ENCODE results near the gene MINDY4B.

Gene MINDY4B

DNA sequence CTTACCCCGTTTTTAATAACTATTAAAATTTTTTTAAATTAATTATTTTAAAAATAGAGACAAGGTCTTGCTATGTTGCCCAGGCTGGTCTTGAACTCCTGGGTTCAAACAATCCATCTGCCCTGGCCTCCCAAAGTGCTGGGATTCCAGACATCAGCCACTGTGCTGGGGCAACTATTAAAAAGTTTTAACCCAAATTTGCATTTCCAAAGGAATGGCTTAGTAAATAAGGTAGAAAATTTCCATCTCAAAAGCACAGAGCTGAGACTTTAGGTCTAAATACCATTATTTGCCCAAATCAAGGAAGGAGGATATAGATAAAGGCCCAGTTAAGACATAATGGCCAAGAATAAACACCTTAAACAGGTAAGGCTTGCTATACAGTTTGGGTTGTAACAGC lies 56.4 kb downstream of the MINDY4B start:
- no peak for FAIRE-seq
- DNase-seq (ENCODE audit: low spot score) = no peak

GRCh38 chr3:150847433-150847832 lies 57.8 kb downstream of the MINDY4B start:
- no peak for DNase-seq (ENCODE audit: low spot score)
- no peak for FAIRE-seq

DNA sequence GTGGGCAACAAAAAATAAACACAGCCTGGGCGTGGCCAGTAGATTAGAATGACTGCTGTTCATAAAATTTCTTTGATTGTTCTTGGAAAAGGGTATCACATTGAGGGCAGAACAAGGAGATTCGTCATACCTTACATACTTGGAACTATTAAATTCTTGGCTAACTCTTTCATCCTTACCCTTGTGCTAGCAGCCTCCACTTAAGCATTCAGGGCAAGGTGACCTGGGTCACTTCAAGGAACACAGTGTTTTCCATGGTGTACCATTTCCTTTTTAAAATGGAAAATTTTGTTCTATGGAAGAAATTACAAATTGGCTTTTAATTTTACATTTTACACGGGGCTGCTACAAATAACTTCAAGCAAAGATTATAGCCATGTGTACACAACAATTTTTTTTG lies 60.8 kb downstream of the MINDY4B start:
- DNase-seq (ENCODE audit: low spot score) (no peak), FAIRE-seq (no peak)

DNA sequence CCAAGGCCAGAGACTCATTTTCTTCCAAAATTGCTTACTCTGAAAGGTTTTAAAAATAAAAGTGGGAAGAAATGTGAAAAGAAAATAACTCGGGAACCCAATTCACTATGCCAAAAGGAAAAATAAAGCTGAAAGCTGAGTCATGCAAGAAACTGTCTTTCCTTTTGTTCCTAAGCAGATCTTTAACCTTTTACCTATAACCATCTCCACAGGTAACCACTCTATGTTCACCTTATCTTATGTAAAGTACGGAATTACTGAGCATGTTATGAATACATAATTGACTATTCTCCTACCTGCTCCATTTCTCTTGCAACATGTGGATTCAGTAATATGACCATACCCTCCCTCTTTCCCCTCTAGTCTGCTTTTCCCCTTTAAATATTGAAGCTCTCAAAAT lies 62.0 kb downstream of the MINDY4B start:
- no peak for FAIRE-seq
- DNase-seq (ENCODE audit: low spot score) = no peak

GRCh38 chr3:150840802-150841515 lies 64.3 kb downstream of the MINDY4B start:
- no peak for DNase-seq (ENCODE audit: low spot score)
- FAIRE-seq = no peak

DNA sequence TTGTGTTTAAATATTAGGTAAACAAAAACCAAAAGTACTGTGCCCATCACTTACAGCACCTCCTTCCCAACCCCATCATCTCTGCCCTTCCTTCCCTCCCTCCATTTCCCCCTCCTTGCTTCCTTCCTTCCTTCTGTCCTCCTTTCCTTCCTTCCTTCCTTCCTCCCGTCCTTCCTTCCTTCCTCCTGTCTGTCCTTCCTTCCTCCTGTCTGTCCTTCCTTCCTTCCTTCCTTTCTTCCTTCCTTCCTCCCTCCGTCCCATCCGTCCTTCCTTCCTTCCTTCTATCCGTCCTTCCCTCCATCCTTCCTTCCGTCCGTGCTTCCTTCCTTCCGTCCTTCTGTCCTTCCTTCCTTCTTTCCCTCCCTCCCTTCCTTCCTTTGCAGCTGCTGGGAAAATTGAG lies 74.5 kb downstream of the MINDY4B start:
- DNase-seq (ENCODE audit: low spot score) = no peak
- FAIRE-seq = no peak

GRCh38 chr3:150830094-150830681 lies 75.1 kb downstream of the MINDY4B start:
- no peak for FAIRE-seq
- peak; percentile 8 for DNase-seq (ENCODE audit: low spot score)

DNA sequence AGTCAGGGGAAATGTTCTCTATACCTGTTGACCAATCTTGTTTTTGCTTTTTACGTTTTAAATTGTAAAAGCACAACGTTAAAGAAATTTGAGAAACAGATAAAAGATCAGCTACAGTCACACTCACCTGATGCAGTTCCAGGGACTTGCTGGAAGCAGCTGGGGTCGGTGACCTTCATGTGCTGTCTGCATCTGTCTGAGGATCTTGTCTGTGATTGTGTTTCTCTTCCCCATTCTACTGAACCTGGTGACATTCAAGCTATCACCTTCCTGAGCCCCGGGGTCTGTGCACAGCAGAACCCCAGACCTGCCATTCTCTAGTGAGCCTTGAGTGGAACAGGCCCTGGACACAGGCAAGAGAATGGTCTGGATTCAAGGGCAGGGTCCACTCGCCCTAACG lies 75.8 kb downstream of the MINDY4B start:
- FAIRE-seq = no peak
- no peak for DNase-seq (ENCODE audit: low spot score)

DNA sequence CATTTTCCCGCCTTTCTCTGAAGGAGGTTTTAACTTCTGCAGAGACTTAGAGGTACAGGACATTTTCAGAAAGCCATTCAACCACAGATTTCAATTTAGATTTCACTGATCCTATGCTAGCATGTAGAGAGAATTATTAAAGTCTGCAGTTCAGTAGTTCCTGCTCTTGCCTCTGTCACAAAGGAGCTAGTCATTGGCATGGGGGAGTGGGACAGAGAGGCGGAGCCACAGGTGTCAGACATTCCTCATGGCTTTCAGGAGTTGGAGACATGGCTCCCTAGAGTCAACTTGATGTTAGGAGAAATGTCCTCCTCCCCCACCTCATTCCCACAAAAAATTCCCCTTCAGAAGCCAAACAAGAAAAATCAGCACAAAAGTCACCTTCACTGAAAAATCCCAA lies 76.2 kb downstream of the MINDY4B start:
- no peak for DNase-seq (ENCODE audit: low spot score)
- FAIRE-seq = no peak

DNA sequence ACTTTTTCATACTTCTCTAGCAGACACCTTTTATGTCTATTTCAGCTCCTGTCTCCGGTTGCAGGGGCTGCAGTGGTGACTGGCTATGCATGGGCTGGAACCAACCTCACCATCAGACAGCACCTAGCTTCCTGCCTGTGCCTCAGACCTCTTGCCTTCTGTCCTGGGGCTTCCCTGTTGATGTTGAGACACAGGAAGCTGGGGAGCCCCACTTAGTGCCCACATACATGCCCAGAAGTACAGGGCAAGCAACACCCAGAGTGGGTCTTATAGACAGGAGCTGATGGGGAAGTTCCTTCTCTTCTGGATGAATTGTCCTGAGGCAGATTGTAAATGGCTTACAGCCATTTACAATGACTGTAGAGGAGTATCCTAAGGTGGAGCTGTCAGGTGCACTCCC lies 77.0 kb downstream of the MINDY4B start:
- FAIRE-seq = no peak
- DNase-seq (ENCODE audit: low spot score) = no peak

DNA sequence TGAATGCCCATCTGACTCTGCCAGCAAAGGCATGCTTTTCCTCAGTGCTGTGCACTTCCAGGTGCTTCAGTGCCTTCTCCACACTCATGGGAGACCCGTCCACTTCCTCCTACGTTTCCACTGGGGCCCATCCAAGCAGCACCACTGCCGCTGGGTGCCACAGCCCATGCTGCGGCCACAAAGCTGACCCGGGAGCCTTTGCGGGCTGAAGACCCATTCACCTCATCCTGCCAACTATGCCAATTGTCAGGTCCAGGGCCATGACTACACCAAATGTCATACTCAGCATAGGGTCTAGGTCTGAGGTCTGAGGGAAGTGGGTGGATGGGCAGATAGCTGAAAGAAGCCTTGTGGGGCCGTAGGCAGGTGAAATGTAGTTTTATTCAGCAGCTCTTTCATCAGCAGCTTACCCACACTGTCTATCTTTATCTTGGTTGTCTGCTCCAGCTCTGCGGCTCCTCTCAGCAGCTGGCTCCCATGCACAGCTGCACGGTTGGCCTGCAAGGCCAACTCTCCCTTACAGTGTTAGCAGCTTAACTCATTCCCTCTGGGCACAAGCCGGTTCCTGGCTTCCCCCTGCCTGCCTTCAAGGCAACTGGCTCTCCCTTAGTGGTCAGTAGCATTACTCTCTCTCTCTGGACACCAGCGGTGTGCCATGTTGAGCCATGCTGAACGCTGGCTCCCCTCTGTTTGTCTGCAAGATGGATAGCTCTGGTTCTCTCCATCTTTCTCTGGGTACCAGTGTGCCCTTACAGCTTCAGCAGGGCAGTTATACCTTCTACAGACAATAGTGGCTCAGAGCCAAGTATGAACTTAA lies 78.6 kb downstream of the MINDY4B start:
- no peak for DNase-seq (ENCODE audit: low spot score)
- FAIRE-seq = no peak

DNA sequence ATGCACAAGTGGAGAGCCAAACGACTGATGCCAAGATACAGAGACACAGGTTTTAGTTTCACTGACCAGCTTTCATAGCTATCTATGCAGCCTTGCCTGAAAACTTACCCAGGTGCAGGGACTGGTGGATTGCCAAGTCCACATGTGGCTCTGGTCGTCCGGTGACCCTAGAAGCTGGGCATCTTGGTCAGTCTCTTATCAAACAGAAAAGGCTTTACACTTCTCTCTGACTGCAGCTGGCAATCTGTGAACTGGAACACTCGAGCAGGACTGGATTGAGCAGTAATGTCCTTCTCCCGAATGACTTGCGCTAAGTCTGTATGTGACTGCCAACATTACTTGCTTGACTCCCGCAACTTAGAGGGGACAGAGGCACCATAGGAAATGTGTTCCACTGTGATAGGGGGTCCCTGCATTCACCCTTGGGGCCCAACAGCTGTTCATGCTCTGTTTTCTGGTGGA lies 79.3 kb downstream of the MINDY4B start:
- no peak for FAIRE-seq
- DNase-seq (ENCODE audit: low spot score) = no peak

DNA sequence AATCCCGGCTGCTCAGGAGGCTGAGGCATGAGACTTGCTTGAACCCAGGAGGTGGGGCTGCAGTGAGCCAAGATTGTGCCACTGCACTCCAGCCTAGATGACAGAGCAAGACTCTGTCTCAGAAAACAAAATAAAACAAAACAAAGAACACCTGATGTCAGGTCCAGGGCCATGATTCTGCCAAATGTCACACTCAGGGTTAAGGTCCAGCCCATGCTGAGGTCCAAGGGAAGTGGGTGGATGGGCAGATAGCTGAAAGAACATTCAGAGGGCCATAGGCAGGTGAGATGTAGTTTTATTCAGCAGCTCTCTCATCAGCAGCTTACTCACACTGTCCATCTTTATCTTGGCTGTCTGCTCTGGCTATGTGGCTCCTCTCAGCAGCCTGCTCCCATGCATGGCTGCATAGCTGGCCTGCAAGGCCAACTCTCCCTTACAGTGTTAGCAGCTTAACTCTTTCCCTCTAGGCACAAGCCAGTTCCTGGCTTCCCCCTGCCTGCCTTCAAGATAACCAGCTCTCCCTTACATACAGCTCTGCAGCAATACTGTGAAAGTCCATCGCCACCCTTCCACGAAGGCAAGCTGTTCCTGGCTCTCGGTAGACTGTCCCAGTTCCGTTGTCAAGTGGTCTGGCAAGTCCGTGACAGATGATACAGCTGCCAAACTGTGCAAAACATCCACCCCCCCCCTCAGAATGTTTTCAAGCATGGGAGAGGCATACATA lies 79.9 kb downstream of the MINDY4B start:
- no peak for FAIRE-seq
- DNase-seq (ENCODE audit: low spot score) = no peak

DNA sequence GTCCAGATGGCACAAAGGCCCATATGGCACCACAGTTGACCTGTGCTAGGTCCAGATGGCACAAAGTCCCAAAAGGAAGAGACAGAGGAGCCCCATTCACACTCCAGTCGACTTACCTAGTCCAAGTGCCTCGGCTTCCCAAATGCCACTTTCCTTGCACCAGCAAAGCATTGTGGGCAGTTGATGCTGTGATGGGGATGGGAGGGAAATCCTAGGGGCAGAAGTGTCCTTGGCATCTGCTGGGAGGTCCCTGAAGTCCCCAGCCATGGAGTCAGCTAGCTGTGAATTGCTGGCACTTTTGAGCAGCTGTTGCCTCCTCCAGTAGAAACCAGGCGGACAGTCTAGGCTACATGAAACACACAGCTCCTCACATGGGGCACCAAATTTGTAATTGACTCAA lies 82.0 kb downstream of the MINDY4B start:
- DNase-seq (ENCODE audit: low spot score) = no peak

GRCh38 chr3:150822636-150823035 lies 82.6 kb downstream of the MINDY4B start:
- FAIRE-seq (no peak), DNase-seq (ENCODE audit: low spot score) (no peak)

More for the DNA sequence above, 82.0 kb downstream of the MINDY4B start:
- FAIRE-seq = no peak

All from urothelium cell line (cell line).